Coronary artery (tissue), 2 donors: ENCODE data around the gene ERBB2.

ENCODE experiments used
- DNase-seq: peaks from one replicate; pipeline ENCODE4 v3.0.0-alpha.2; 2017; ENCODE audit warnings: low spot score
- H3K27ac ChIP-seq, 2 donors: fragments of 200-600 bp; sonication (generic); one replicate each; pipeline ENCODE4 v1.5.1; 2016 to 2019
- H3K4me3 ChIP-seq: fragments of 200-600 bp; sonication (generic); 2 replicates; pipeline ENCODE4 v1.5.1; 2016; ENCODE audit warnings: mild to moderate bottlenecking, moderate library complexity
- TF ChIP-seq, protein P1 (sequence below): fragments of 200-600 bp; sonication (generic); IDR thresholded peaks from one replicate; pipeline ENCODE4 v1.5.1; 2019; ENCODE audit warnings: antibody characterized with exemption

Gene ERBB2

DNA sequence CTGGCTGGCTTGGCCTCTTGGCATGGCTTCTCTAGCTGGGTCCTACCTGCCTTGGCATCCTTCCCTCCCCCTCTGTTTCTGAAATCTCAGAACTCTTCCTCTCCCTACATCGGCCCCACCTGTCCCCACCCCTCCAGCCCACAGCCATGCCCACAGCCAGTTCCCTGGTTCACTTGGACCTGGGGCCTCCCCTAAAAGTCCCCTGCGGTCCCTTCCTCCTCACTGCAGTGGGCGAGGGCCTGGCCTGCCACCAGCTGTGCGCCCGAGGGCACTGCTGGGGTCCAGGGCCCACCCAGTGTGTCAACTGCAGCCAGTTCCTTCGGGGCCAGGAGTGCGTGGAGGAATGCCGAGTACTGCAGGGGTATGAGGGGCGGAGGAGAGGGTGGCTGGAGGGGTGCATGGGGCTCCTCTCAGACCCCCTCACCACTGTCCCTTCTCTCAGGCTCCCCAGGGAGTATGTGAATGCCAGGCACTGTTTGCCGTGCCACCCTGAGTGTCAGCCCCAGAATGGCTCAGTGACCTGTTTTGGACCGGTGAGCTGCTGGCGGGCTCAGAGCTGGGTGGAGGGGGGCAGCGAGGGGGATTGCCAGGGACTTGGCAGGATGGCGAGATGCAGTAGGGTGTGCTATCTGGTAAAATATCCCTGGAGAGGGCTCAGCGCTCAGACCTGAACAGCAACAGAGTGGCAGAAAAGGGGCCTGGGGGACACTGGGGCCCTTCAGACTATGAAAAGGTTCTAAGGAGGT, 16.4 kb downstream of the ERBB2 start:
- TF ChIP-seq, protein P1, sequence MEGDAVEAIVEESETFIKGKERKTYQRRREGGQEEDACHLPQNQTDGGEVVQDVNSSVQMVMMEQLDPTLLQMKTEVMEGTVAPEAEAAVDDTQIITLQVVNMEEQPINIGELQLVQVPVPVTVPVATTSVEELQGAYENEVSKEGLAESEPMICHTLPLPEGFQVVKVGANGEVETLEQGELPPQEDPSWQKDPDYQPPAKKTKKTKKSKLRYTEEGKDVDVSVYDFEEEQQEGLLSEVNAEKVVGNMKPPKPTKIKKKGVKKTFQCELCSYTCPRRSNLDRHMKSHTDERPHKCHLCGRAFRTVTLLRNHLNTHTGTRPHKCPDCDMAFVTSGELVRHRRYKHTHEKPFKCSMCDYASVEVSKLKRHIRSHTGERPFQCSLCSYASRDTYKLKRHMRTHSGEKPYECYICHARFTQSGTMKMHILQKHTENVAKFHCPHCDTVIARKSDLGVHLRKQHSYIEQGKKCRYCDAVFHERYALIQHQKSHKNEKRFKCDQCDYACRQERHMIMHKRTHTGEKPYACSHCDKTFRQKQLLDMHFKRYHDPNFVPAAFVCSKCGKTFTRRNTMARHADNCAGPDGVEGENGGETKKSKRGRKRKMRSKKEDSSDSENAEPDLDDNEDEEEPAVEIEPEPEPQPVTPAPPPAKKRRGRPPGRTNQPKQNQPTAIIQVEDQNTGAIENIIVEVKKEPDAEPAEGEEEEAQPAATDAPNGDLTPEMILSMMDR = no peak
- no peak for DNase-seq
- Histone ChIP-seq H3K27ac (no peak overlapping the region), H3K4me3 (no peak overlapping the region)

DNA sequence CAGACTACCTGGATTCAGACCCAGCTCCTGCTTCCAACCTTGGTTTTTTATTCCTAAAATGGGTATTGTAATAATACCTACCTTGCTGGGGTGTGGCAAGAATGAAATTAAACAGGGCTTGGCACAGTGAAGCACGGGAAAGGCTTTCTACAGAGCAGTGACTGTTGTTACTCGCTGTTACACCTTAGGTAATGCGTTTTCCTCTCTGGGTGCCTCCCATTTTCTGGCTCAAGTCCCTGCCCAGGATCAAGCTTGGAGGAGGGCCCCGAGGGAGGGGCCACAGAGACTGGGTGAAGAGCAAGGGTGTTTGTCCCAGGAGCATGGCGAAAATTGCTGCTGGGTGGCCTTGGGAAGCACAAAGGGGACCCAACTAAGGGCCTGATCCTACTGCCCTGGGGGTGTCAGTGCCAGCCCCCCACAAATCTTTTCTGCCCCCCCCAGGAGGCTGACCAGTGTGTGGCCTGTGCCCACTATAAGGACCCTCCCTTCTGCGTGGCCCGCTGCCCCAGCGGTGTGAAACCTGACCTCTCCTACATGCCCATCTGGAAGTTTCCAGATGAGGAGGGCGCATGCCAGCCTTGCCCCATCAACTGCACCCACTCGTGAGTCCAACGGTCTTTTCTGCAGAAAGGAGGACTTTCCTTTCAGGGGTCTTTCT, 17.1 kb downstream of the ERBB2 start:
- H3K27ac ChIP-seq = no peak overlapping the region
- DNase-seq = no peak
- TF ChIP-seq, protein P1 = no peak
- no peak overlapping the region for H3K4me3 ChIP-seq

DNA sequence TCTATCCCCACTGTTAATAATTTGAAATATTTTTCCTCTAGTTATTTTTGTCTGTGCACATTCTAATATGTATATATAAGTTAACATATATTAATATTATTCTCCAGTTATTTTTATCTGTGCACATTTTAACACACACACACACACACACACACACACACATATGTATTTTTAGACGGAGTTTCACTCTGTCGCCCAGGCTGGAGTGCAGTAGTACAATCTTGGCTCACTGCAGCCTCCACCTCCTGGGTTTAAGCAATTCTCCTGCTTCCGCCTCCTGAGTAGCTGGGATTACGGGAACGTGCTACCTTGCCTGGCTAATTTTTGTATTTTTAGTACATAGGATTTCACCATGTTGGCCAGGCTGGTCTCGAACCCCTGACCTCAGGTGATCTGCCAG, 17.8 kb downstream of the ERBB2 start:
- Histone ChIP-seq H3K4me3 (no peak overlapping the region), H3K27ac (no peak overlapping the region)
- TF ChIP-seq, protein P1 = no peak
- DNase-seq = no peak

DNA sequence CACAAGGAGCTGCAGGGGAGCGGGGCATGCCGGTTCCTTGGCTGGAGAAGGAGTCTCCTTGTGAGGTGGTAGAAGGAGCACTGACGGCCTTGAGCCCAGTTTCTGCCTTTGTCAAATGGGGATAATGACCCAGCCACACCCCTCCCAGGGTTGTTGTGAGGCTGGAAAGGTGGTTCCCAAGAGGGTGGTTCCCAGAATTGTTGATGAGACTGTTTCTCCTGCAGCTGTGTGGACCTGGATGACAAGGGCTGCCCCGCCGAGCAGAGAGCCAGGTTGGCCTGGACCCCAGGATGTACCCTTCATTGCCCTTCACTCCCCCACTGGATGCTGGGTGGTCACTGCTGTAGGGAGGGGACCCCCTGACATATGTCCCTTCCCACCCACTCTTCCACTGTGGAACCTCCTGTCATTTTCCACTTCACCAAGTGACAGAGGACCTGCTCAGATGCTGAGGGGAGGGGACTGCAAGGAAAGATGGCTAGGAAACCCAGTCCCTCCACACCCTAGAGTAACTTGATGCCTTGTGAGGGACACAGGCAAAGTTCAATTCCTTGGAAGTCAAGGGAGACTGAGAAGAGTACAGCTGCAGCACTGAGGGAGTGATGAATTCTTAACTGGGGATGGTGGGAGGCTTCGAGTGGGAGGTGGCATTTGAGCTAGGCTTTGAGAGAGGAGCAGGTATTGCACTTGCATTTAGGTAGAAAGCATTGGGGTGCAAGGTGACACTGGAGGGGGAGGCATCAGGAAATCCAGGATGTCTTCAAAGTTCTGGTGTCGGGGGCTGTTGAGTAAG, 19.9 kb downstream of the ERBB2 start:
- H3K27ac ChIP-seq = no peak overlapping the region

DNA sequence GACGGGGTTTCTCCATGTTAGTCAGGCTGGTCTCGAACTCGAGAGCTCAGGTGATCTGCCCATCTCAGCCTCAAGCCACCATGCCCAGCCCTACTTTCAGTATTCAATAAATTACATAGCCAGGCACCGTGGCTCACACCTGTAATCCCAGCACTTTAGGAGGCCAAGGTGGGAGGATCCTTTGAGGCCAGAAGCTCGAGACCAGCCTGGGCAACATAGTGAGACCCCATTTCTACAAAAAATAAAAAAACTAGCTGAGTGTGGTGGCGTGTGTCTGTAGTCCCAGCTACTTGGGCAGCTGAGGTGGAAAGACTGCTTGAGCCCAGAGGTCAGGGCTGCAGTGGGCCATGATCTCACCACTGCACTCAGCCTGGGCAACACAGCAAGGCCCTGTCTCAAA, 22.2 kb downstream of the ERBB2 start:
- Histone ChIP-seq H3K4me3 (no peak overlapping the region), H3K27ac (no peak overlapping the region)
- no peak for DNase-seq
- TF ChIP-seq, protein P1 = no peak

More for the DNA sequence above, 19.9 kb downstream of the ERBB2 start:
- H3K4me3 ChIP-seq = no peak overlapping the region
- no peak for DNase-seq
- TF ChIP-seq, protein P1 = no peak

DNA sequence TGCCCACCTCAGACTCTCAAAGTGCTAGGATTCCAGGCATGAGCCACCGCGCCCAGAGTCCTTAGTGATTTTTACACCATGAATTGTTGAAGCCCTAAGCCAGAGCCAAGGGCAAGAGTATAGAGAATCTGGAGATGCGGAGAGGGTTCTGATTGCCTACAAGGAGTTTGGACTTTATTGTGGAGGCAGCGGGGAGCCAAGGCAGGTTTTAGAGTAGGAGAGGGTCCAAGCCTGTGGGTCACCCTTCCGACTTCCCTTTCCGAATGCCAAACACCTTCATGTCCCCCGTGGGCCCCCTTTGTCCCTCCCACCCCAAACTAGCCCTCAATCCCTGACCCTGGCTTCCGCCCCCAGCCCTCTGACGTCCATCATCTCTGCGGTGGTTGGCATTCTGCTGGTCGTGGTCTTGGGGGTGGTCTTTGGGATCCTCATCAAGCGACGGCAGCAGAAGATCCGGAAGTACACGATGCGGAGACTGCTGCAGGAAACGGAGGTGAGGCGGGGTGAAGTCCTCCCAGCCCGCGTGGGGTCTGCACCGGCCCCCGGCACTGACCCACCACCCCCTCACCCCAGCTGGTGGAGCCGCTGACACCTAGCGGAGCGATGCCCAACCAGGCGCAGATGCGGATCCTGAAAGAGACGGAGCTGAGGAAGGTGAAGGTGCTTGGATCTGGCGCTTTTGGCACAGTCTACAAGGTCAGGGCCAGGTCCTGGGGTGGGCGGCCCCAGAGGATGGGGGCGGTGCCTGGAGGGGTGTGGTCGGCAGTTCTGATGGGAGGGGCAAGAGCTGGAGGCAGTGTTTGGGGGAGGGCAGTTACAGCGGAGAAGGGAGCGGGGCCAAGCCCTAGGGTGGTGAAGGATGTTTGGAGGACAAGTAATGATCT, 23.3 kb downstream of the ERBB2 start:
- TF ChIP-seq, protein P1 = no peak
- Histone ChIP-seq H3K27ac (no peak overlapping the region), H3K4me3 (no peak overlapping the region)
- DNase-seq = no peak
